ENCODE data around the gene TRIM2.

DNA sequence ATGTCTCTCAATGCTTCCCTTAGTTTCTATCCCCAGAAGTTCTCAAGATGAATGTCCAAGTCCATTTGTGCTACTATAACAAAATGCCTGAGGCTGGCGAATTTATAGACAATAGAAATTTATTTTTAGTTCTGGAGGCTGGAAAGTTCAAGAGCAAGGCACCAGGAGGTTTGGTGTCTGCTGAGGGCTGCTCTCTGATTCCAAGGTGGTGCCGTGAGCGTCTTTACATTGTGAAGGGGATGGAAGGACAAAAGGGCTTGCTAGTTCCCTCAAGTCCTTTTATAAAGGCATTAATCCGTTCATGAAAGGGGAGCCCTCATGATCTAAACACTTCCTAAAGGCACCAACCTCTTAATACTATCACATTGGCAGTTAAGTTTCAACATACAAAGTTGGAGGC, 12.3 kb downstream of the TRIM2 start:
- TF ChIP-seq, protein P1, sequence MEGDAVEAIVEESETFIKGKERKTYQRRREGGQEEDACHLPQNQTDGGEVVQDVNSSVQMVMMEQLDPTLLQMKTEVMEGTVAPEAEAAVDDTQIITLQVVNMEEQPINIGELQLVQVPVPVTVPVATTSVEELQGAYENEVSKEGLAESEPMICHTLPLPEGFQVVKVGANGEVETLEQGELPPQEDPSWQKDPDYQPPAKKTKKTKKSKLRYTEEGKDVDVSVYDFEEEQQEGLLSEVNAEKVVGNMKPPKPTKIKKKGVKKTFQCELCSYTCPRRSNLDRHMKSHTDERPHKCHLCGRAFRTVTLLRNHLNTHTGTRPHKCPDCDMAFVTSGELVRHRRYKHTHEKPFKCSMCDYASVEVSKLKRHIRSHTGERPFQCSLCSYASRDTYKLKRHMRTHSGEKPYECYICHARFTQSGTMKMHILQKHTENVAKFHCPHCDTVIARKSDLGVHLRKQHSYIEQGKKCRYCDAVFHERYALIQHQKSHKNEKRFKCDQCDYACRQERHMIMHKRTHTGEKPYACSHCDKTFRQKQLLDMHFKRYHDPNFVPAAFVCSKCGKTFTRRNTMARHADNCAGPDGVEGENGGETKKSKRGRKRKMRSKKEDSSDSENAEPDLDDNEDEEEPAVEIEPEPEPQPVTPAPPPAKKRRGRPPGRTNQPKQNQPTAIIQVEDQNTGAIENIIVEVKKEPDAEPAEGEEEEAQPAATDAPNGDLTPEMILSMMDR (conservative IDR thresholded peaks at IDR 0.05; ENCODE audit: low read depth, low read length), result no peak
- no peak for TF ChIP-seq EZH2 (IDR thresholded peaks at IDR 0.05; ENCODE audit: borderline replicate concordance, low read depth, low read length, poor library complexity, severe bottlenecking)

Data from A673 (cell line).